Measurements from ENCODE around the gene BOD1L2.

BOD1L2 gene

DNA sequence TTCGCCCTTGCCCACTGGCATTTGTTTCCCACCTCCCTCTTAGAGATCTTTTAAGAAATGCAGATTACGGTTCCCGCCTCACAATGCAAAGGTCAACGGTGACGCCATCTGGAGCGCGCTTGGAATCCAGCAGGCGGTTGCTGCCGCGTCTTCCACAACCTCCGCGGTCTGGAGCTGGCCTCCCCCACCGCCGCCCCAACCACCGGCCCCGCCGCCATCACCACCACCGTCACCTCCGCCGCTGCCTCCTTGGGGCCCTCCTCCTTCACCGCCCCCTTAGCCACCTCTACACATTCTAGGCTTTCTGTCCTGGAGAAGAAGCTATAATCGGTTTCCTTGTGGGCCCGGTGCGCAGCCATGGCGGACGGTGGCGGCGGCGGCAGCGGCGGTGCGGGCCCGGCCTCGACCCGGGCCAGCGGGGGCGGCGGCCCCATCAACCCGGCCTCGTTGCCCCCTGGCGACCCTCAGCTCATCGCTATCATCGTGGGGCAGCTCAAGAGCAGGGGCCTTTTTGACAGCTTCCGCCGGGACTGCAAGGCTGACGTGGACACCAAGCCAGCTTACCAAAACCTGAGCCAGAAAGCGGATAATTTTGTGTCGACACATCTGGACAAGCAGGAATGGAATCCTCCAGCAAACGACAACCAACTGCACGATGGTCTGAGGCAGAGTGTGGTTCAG lies at the start of gene BOD1L2:
BOD1L2 (plus strand) TSS at position 132 of the 681 bp plus-strand sequence; CDS start at position 358, 226 bp downstream.
- DNase-seq, result no peak

DNA sequence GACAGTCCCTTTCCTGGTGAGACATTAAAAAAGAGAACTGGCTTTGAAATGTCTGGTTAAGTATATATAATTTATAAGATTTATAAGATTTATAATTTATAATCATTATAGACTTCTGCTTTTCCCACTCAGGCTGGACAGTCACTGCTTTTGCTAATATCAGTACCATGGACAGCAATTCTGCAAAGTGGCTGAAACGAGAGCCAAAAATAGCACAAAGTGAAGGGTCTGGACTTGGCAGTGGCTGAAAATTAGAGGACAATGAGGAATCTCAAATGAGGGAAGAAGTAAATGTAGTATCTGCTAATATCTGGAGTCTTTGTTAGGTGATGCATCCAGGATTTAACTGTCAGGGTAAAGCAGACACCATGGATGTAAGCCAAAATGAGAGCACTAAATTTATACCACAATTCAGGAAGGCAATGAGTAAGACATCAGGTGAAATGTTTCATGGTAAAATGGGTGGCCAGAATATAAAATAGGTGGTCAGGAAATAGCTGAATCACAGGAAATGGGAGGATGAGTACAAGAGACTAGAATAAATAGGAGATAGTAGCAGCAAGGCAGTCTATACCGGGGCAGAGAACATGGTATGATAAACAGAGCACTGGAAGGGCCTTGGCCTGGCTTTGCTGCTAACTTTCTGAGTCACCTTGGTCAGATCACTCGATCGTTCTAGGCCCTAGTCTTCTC lies 39.6 kb upstream of the BOD1L2 start:
- DNase-seq, result no peak

DNA sequence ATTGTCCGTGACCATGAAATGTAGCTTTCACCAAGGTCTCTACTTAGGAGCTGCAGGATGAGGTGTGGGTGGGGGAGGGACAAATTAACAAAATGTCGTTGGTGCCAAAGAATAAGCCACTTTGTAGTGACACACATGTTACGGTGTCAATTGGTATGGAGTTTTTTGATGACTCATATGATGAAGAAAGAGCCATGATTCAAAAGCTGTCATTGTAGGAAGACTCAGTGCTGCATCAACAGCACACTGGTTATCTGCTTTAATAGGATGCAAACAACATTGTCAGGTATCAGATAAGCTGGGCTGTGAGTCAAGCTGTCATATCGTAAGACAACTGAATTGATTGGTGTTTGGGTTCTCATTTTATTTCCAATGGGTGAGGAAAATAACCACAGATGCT lies 36.6 kb upstream of the BOD1L2 start:
- no peak for DNase-seq

DNA sequence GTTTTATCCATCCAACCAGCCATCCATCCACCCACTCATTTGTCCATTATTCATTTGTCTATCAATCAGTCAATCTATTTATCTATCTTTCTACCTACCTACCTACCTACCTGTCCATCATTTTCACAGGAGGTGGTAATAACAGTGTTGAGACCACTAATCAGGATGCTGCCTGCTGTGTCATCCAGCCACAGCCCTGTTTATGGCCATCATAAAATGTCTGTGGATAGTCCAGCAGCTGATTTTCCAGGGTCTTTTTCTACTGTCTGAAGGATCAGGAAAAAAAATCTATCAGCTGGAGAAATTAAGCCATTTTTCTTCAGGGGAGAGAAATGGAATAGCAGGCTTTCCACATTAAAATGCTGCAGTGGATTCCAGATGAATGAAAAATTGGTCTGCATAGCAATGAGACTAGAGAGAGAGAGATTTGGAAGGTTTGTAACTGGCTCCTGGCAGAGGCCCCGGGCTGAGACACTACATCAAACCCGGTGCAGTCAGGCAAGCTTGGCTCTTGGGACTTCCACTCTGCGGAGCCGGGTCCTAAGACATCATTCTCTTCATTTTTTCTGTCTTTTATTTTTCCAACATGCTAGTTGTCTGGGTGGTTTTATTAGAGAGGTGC lies 33.0 kb upstream of the BOD1L2 start:
- no peak for DNase-seq

DNA sequence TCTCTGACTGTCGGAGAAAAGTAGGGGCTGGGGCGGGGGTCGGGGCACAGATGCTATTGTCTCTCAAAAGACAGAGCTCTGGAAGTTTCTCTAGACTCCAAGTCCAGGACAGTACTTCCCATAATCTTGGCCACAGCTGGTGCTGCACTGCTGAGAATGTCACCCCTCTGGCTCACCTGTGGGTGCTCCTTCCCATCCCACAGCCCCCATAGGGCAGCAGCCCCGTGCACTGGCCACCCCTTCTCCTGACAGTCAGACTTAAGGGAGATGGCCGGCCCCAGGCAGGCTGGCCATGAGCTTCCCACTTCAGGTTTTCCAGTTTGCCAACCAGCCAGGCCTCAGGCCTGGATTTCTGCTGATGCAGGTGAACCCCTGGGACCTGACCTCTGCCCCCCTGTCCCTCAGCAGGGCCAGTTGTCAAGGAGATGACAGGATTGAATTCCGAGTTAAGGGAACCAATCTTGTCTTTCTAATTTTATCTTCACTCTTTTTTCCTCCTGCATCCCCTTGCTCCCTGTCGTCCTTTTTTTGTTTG lies 30.2 kb upstream of the BOD1L2 start:
- DNase-seq, result no peak

DNA sequence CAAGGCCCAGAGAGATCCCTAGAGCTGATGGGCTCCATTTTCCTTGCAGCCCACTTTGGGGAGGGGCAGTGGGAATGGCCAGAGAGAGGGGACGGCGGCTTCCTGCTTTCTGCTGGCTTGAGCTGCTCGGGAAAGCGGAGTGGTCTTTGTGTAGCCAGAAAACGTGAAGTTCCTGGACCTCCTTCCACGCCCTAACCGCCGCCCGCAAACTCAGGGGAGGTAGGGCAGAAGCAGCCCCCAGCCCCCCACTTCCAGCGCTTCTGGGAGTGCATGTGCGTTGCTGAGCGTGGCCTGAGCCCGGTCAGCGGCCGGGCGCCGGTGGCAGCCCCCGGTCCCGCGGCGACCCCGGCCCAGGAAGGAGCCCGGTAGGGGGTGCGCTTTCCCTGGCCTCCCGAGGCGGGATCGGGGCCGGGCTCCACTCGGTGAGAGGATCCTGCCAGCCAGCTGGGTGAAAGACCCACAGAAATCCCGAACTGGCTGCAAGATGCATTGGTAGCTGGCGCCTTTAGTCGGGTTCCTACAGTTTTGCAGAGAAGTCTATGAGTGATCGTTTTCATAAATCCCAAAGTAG lies 25.3 kb upstream of the BOD1L2 start:
- no peak for DNase-seq

DNA sequence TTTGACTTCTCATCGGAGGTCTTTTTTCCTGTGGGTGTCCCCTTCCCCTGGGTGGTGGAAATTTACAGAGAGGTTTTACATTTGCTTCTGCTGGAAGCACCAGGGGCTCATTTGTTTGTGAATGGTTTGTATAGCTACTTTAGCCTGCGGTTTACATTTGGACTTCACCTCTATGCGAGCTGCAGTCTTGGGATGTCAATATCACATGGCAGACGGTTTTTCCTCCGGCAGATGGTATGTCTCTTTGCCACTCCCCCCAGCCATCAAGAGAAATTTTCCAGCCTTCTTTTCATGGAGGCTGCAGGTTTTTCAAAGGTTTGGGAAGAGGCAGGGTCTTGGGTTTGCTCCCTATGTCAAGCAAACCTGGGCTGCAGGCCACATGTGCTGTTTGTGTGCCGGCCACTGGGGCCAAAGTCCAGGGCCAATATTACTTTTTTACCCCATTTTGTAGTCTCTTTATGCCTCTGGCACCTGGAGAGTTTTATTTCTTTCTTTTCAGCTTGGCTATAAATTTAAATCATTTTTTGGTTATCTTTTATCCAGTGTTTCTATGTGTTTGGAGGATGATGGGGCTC lies 23.9 kb upstream of the BOD1L2 start:
- peak in 1 of 2 experiments; percentile 56 for DNase-seq

DNA sequence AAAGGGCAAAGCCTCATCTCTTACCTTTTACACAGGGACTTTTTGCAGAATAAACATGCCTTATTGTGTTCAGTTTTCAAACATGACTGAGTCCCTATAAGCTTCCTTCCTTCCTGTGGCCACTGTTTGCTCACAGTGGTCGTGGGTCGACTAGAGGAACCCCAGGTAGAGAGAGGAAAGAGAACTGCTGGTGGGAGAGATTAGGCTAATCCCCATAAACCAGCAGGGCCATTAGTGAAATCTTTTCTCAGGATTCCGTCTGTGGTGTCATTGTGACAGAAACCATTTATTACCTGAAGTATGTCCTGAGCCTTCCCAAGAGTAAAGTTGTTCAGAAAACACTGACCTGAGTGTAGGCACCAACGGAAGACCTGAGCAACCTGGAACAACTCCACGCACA lies 21.3 kb upstream of the BOD1L2 start:
- DNase-seq, result peak in 1 of 2 experiments; percentile 16

DNA sequence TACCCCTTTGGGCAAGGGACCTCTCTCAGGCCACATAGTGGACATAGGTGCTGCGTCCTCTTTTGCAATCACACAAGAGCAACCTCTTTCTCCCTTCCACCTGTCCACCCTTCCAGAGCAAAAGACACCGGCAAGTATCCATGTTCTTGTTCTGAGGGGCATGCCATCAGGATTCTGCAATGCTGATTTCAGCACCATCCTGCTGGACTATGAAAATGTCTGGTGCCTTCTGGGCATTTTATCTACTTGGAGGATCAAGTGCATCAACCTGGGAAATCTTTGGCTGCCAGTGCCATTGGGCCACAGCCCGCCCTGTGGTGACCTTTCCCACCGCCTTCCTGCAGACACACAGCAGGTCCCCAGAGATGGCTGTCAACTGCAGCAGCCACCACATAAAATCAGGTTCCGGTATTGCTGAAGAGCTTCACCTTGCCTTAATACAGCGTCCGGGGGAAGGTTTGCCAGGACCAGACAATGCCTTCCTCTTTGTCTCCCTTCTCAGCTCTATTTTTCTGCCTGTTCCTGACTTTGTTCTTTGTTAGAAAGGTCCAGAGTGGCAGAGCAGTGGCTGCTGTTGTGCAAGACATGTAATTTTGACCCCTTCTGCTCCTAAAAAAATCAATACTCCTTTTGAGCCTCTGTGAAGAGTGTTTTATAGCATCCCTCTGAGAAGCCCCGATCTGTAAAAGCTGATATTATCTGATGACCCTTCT lies 18.5 kb upstream of the BOD1L2 start:
- DNase-seq, result no peak

DNA sequence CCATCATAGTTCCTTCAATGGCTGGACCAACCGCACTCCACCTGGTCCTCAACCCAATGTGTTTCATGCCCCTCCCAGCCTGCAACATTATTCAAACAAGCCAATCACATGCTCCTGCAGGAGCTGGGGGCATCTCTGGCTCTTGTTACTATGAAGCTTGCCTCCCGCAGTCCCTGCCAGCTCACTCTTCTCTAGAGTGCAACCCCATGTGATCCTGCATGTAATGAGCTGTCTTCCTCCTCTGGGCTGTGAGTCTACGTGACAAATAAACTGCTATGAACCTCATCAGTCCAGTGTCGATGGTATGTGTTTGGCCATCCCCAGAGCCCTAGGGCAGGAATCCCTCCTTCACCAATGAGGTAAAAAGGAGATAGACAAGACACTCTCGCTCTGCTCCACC lies 15.8 kb upstream of the BOD1L2 start:
- DNase-seq, result no peak

DNA sequence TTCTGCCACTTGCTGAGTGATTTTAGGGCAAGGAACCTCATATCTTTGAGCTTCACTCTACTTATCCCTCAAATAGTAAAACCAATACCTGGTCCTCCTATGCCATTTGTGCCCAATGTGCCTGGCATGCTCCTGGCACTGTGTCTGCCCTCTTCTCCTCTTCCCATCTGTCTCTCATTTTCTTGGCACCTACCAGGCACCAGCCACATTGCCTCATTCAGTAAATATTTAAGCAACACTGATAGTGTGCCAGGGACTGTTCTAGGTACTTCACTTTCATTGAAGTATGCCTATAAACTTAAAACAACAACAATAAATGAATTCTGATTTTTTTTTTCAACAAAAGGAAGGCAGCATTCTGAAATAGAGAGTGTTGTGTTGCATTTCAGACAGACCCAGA lies 15.1 kb upstream of the BOD1L2 start:
- no peak for DNase-seq

DNA sequence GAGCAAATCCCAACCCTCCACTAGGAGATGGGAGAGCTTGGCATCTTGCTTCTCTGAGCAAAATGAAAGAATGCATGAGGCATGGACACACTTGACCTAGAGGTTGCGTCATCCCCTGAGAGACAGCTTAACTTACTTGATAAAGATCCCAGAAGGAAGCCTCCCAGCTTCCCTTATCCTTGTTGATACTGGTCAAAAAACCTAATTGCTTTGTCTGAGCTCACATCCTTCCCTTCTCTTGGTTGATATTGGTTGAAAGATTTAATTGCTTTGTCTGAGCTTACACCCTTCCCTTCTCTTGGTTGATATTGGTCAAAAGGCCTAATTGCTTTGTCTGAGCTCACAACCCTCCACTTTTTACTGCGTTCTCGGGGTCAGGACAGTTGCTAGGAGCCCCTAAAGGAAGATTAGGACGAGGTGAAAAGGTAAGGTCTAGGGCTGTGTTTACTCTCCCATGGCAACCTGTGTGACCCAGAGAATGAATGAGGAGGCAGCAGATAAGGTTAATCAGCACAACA lies 12.2 kb upstream of the BOD1L2 start:
- no peak for DNase-seq

DNA sequence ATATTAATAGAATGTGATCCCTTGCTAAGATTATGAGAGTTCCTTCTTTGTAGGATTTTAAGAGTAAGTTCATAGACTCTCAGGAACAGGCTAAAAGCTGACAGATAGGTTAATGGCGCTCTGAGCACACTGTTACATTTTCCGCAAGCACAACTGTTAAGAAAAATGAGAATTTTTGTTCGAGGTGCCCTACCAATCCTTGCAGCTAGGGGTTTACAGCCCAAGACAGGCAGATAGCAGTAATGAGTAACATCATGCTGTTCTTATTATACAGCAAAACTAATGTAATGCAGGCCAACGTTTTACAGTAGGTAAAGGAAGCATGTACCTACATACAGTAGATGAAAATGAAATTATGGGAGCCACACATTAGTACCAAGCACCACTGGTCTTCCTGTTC lies 11.2 kb upstream of the BOD1L2 start:
- no peak for DNase-seq

DNA sequence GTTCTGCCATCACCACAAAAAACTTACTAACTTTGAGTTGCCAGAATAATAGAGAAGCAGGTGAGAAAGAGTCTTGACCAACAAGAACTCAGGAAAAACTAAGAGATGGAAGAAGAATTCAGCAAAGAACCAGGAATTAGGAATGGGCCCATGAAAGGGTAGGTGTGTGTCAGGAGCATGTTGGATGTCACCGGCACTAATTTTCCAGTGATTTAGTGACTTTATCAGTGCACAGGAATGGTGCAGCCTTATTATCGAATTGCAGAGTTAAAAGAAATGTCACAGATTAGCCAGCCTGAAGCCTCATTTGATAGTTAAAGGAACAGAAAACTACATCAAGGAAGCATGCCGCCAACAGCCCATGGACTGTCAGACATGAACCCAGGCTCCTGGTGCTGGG lies 9.0 kb upstream of the BOD1L2 start:
- DNase-seq, result no peak

DNA sequence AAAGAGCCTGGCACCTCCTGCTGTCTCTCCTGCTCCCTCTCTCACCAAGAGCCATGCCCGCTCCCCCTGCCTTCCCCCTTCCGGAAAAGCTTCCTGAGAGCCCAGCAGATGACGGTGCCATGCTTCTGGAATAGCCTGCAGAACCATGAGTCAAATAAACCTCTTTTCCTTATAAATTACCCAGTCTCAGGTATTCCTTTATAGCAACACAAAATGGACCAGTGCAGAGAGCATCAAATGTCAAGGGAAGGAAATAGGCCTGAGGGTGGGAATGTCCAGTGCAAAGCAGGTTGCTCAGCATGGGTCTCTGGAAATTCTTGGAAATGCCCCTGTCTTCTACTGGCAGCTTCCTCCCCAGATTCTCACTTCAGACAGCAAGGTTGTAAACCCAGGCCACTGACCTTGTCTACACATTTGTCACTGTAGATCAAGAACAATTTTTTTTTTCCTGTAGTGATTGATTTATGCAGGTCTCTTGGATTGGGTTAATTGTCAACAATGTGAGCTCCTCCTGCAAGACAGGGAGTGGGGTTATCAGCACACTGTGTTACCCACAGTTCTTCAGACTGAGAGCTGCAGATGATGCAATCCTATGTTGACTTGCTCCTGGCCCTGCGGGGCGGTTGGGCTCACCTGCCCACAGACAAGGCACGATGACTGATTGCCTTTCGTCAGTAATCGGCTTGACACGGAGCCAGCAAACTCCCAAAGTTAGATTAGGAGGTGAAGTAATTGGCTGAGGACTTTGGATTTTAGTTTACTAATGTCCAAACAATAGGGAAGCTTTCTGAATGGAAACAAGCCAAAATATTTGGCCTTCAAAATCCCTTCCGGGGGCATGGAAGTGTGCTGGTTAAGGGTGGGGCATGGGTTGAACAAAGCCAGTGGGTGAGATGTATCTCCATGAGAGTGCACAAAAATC lies 5.4 kb upstream of the BOD1L2 start:
- DNase-seq, result no peak

DNA sequence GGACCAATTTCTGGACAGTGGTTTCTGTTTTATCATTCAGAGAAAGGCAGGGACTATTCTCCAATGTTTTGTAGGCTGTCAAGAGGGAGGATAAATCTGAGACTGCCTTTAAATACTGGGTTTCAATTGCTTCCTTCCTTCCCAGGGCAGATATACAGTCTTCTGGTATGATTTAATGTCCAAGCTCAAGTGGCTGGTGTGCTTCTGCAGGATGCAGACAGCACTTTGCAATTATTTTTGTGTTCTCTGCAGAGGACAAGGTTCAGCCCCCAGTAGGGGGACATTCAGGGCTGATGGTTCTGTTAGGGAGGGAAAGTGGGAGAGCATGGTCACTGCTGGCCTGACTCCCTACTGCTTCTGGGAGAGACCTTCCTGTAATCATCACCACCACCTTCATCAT lies 4.6 kb upstream of the BOD1L2 start:
- no peak for DNase-seq

DNA sequence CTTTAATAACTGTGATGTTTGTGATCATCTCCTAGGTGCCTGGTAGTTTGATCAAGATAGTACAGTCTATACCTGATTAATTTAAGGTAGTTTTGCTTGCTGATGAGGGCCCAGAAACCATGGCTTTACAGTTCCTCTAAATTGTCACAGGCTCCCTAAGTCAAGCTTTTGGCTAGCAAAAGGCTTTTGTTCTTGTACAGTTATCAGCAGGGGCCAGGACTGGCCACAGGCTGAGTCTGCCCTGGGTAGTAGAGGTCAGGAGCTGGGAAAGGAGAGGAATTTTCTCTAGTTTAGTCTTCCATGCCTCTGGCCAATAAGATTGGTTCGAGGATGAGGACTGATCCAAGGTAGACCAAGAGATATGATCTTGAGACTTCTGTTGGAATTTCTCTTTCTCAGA lies 3.6 kb upstream of the BOD1L2 start:
- DNase-seq, result no peak

DNA sequence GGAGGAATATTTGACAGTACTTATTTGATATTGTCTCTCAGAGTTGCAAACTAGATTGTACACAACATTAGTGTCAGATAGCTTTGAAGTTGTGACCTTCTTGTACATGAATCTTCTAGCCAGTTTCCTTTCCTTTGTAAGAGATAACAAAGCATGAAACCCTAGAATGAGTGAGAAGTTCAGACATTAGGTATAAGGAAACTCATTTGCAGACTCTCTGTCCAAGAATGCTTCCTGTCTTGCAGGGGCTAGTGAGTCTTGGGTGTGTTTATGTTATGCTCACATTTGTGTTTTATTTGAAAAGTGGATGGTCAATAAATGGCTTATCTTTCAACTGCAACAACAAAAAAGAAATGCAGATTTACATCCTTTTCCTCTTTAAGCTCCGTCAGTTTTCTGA lies 1.4 kb downstream of the BOD1L2 start:
- no peak for DNase-seq

DNA sequence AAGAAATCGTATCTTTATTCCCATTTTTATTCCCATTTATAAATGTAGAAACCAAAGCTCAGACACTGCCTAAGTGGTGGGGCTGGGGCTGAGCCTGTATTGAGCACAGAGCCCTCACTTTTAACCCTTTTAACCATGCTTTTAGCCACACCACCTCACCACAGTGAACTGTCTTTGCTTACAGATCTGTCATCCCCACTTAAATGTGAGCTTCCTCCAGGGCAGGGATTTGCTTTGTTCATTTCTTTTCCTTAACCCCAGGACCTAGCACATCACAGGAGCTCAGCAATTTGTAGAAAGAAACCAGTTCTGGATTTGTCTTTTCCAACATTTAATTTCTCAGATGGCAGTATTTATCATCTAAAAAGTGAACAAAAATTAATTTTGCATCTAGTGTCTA lies 2.2 kb downstream of the BOD1L2 start:
- DNase-seq, result no peak

DNA sequence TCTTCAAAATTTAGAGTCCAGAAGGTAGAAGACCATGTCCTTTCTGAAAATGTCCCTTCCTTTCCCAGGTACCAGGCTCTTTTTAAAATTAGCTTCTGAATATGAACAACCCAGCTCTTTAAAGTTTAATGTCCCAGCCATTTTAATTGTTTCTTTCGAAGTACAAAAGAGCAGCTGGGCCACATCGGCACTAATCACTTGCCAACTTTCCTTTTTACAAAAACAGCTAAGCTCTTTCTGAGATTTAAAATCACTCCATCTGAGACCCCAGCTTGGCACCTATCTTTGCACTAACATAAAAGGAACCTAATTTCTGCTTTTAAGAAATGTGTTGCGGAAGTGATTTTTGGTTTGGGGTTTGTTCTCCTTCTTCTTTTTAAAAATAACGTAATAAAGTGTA lies 2.6 kb downstream of the BOD1L2 start:
- no peak for DNase-seq

DNA sequence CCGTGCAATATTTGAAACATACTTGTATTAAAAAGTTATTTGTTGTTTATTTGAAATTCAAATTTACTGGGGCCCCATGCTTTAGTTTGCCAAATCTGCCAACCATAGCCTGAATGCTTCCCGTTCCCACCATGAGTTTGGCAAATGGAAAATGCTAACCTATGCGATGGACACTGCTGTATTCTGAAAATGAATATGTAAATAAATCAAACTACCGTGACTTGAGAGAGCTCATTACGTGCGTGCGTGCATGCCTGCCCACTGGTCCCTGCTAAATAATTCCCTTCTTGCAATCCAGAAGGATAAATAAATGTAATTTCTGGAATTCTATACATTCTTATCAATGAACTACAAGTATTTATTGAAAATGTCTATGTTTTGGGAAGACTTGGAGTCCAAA lies 3.2 kb downstream of the BOD1L2 start:
- DNase-seq, result no peak
